Measurements from ENCODE around the gene EXOC3.
A peak's percentile ranks its signal among the peaks of the same experiment; 100 is the strongest.
"Not testable (repeated sequence)": the region's sequence is repeated elsewhere in the genome, so short reads cannot be mapped to it uniquely, and the experiment has no call there.

Gene EXOC3

GRCh38 chr5:407051-407450, 35.9 kb upstream of the EXOC3 start:
- no peak for DNase-seq (ENCODE audit: low read depth)

- no peak for DNase-seq (ENCODE audit: low read depth)
These were observed 35.1 kb upstream of the EXOC3 start for GRCh38 chr5:407801-408268.

- no peak for DNase-seq (ENCODE audit: low read depth)
These were observed 32.0 kb upstream of the EXOC3 start for GRCh38 chr5:410911-411517.

- peak; percentile 48 for DNase-seq (ENCODE audit: low read depth)
These were observed 31.2 kb upstream of the EXOC3 start for GRCh38 chr5:411728-412127.

GRCh38 chr5:414991-415927, 27.7 kb upstream of the EXOC3 start:
- DNase-seq (ENCODE audit: low read depth): not testable (repeated sequence)

GRCh38 chr5:415928-416635, 26.9 kb upstream of the EXOC3 start:
- no peak for DNase-seq (ENCODE audit: low read depth)

GRCh38 chr5:416636-416960, 26.4 kb upstream of the EXOC3 start:
- DNase-seq (ENCODE audit: low read depth): no peak

- DNase-seq (ENCODE audit: low read depth): no peak
These were observed 25.4 kb upstream of the EXOC3 start for GRCh38 chr5:417301-418161.

GRCh38 chr5:418162-419121, 24.5 kb upstream of the EXOC3 start:
- no peak for DNase-seq (ENCODE audit: low read depth)

GRCh38 chr5:419970-420369, 23.0 kb upstream of the EXOC3 start:
- DNase-seq (ENCODE audit: low read depth): no peak

GRCh38 chr5:420632-421286, 22.2 kb upstream of the EXOC3 start:
- DNase-seq (ENCODE audit: low read depth): no peak

- no peak for DNase-seq (ENCODE audit: low read depth)
These were observed 21.6 kb upstream of the EXOC3 start for GRCh38 chr5:421287-421880.

- no peak for DNase-seq (ENCODE audit: low read depth)
These were observed 21.1 kb upstream of the EXOC3 start for GRCh38 chr5:421901-422300.

- DNase-seq (ENCODE audit: low read depth): no peak
These were observed 20.4 kb upstream of the EXOC3 start for GRCh38 chr5:422323-423232.

GRCh38 chr5:423233-423565, 19.8 kb upstream of the EXOC3 start:
- no peak for DNase-seq (ENCODE audit: low read depth)

- no peak for DNase-seq (ENCODE audit: low read depth)
These were observed 19.2 kb upstream of the EXOC3 start for GRCh38 chr5:423626-424261.

- no peak for DNase-seq (ENCODE audit: low read depth)
These were observed 18.5 kb upstream of the EXOC3 start for GRCh38 chr5:424301-425110.

Data from activated T-cell treated with anti-CD3 and anti-CD28 coated beads for 48 hours (primary cell).